HL-60/S4 treated with phorbol 12-myristate 13-acetate at 8.2 ng/mL for 4 days and 3 days (cell line): ENCODE data around the gene POLD1.
"Not testable (repeated sequence)": the region's sequence is repeated elsewhere in the genome, so short reads cannot be mapped to it uniquely, and the experiment has no call there.

Source experiments
- in situ Hi-C: fragments of 300-500 bp; cut with MboI; formaldehyde crosslinking; loops from 2 replicates; pipeline ENCODE4 v1.15.0; 2022; ENCODE audit warnings: low sequenced_read_pairs

Gene POLD1

GRCh38 chr19:50383852-50384684, at the start of gene POLD1:
POLD1 (plus strand) TSS chr19:50384347; CDS start chr19:50398852, 14,505 bp downstream.
- in situ Hi-C loops: no loop called here

DNA sequence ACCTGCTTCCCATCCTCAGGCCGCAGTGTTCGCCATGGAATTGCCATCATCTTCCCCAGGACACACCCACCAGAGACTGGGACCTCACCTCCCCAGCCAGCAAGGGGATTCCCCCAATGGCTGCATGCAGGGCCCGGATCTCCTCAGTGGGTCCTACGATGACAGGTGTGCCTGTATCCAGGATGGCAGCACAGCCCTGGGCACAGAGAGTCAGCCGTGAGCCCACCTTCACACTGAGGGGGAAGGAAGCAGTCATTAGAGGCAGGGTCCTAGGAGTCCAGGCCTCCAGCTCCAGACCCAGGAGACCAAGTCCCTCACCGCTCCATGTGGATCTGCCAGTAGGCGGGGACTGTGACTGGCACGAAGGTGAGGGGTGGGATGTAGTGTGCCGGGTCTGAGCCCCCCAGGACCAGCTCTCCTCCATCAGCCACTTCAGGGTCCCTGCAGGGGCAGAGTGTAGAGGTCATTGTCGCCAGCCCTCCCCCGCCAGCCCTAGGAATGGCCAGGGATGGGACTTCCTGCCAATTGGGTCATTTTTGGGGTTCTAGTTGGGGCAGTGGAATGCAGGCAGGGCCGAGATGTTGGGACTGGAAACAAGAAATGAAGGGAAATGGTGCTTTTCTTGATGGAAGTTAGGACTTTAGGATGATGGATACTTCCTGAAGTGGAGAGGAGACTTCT, 49.3 kb upstream of the POLD1 start:
- in situ Hi-C loops: no loop called here

DNA sequence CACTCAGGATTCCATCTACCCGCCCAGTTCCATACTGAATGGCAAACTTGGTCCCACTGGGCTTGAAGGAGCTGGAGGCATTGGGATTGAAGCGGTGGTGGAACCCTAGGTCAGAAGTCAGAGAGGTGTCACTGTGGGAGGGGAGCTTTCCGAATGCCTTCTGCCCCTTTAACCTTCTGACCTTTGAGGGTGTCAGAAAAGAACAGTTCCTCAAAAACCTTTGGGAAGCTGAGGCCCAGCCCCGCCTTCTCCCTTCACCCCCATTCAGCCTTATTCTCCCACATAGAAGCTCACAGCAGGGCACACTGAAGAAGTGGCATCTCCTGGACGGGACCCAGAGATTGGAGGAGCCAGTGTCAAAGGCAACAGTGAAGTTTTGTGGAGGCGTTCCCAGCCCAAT, 47.1 kb upstream of the POLD1 start:
- in situ Hi-C loops: not testable (repeated sequence)

- in situ Hi-C loops: no loop called here
These were observed 43.8 kb upstream of the POLD1 start for GRCh38 chr19:50340331-50340730.

DNA sequence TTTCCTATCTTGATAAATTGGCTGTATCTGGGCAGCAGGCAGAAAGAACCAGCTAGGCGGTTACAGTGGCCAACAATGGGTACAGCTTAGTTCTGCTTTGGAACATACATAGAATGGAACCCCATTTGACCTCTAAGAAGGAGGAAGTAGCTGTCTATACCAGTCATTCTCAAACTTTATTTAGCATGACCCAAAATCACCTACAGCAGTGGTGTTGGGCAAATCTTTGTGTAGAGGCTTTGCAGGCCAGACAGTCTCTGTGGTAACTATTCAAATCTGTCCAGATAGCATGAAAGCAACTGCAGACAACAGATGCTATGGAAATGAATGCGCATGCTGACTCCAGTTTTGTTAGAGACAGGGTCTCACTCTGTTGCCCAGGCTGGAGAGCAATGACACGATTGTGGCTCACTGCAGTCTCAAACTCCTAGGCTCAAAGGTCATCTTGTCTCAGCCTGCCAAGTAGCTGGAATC, 43.0 kb upstream of the POLD1 start:
- in situ Hi-C loops: no loop called here

DNA sequence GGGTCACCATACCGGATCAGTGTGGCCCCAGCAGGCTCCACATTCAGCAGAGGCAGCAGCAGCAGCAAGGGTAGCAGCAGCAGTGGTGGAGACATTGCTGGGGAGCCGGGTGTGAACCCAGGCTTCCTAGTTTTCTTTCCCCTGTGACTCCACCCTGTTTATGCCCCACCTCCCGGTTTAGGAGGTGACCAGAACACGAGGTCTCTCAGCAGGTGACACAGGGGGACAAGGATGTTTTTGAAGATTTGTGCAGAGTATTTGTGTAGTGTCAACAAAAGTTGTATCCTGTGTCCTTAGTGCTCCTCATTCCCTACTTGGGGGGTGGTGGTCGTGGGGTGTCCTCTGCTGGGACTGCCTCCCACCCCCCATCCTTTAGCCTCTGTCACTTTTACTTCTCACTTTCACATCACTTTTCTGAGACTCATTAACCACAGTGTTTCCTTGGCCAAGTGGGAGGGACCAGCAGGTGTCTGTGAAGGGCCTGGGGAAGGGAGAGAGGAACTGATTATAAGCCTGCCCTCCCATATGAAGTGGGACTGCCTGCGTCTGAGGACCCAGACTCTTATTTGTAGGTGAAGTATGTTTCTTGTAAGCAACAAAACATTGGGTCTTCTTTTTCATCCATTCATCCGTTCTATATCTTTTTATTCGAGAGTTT, 39.4 kb upstream of the POLD1 start:
- in situ Hi-C loops: no loop called here

DNA sequence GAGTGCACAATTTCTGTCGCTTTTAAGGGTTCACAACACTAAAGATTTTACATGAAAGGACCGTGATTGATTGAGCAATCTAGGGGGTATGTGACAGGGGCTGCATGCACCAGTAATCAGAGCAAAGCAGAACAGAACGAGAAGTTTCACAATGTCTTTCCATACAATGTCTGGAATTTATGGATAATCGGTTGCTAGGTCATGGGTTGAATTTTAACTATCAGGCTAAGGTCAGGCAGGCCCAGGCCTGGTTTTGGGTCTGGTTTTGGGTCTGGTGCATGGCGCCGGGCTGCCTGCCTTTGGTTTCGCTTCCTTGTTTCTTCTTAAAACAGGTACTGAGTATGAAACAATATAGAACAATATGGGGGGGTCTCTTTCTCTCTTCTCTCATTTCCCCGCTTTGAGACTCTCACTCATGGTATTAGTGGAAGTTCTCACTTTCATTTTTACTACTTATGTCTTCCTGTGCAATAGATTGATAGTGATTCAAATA, 37.0 kb upstream of the POLD1 start:
- in situ Hi-C loops: not testable (repeated sequence)

GRCh38 chr19:50349277-50350057, 34.7 kb upstream of the POLD1 start:
- in situ Hi-C loops: loop anchor here (25.0 kb wide), 1 partner anchor 438 kb away; the partner anchor contains the start of gene ACP4

GRCh38 chr19:50352242-50352641, 31.9 kb upstream of the POLD1 start:
- in situ Hi-C loops: loop anchor here (25.0 kb wide), 1 partner anchor 435 kb away; the partner anchor contains the start of gene ACP4

DNA sequence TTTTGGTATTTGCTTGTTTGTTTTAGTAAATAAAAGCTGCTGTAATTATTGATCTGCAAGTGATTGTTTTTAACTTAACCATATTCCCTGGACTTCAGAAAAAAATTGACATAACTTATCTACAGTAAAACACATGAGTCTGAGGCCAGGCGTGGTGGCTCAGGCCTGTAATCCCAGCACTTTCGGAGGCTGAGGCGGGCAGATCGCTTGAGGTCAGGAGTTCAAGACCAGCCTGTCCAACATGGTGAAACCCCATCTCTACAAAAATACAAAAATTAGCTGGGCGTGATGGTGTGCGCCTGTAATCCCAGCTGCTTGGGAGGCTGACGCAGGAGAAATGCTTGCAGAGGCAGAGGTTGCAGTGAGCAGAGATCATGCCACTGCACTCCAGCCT, 30.7 kb upstream of the POLD1 start:
- in situ Hi-C loops: loop anchor here (25.0 kb wide), 1 partner anchor 434 kb away; the partner anchor contains the start of gene ACP4

- in situ Hi-C loops: loop anchor here (25.0 kb wide), 1 partner anchor 431 kb away; the partner anchor contains the start of gene ACP4
These were observed 27.4 kb upstream of the POLD1 start for GRCh38 chr19:50356691-50357177.

DNA sequence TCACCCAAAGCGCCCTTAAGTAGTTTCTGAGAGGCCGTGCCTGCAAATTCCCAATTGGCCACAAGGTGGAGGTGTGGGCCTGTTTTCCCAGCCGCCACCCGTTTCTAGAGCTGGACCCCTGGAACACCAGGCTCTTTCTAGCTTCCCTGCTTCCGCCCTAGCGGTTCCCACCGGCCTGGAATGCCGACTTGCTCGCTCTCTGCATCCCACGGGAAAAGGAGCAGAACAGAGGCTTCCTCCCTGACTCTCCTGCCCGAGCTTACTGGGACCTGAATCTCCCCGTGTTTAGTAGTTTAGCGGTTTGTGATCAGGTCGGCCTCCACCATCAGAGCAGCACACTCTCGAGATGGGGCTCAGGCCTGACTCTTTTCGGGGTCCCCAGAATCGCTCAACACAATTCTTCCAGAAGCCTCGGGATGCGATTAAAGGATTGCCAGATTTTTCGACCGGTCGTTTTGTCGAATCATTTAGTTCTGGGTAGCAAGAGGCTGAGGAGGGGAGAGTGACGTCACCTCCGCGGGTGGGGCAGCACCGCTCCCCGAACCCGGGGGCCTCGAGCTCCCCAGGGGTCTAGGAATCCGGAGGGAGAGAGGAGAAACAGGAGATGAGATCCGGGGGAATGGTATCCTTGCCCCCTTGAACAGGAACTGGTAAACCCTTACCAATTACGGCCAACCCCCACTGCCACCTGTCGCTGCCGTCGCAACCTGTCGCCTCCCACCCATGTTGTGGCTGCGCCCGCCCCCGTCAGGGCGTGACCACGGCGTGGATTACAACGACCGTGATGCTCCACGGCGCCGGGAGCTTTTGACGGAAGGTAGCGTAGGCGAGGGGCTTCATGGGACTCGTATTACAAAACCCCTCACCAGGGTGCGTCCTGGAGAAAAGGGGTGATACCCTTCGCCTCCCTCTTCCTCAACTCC, 26.7 kb upstream of the POLD1 start:
- in situ Hi-C loops: loop anchor here (25.0 kb wide), 1 partner anchor 430 kb away; the partner anchor contains the start of gene ACP4

- in situ Hi-C loops: loop anchor here (25.0 kb wide), 1 partner anchor 429 kb away; the partner anchor contains the start of gene ACP4
These were observed 25.4 kb upstream of the POLD1 start for GRCh38 chr19:50358483-50359327.

DNA sequence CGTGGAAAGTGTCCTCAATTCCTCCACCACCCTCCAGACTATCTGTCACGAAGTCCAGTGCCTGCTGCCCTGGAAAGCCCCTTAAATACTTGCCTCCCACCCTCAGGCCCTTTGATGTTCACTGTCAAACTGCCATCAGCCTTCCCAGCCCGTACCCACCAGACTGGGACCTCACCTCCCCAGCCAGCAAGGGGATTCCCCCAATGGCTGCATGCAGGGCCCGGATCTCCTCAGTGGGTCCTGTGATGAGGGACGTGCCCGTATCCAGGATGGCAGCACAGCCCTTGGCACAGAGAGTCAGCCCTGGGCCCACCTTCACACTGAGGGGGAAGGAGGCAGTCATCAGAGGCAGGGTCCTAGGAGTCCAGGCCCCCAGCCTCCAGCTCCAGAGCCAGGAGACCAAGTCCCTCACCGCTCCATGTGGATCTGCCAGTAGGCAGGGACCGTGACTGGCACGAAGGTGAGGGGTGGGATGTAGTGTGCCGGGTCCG, 24.8 kb upstream of the POLD1 start:
- in situ Hi-C loops: loop anchor here (25.0 kb wide), 1 partner anchor 428 kb away; the partner anchor contains the start of gene ACP4

GRCh38 chr19:50361290-50362029, 22.7 kb upstream of the POLD1 start:
- in situ Hi-C loops: loop anchor here (10.0 to 25.0 kb wide), 2 partner anchors 103 to 426 kb away; partner anchors contain the start of gene ACP4

GRCh38 chr19:50362030-50362412, 22.1 kb upstream of the POLD1 start:
- in situ Hi-C loops: loop anchor here (10.0 to 25.0 kb wide), 2 partner anchors 103 to 425 kb away; partner anchors contain the start of gene ACP4
